Heart left ventricle (tissue), 13 donors: ENCODE data around the gene SLC38A11.

ENCODE experiments used
- CTCF ChIP-seq, 12 donors: fragments of 200-600 bp; sonication (generic) in 4 of 12; IDR thresholded peaks; one replicate each; pipeline versions ENCODE4 v1.5.0 to v1.8.0; 2018 to 2022; ENCODE audit warnings: antibody characterized with exemption in 12 of 12, mild to moderate bottlenecking in 5 of 12
- POLR2A ChIP-seq, 2 donors: fragments of 450-650 bp; IDR thresholded peaks; one replicate each; pipeline ENCODE4 v1.6.1; 2017; ENCODE audit warnings: antibody characterized with exemption in 2 of 2, mild to moderate bottlenecking in 2 of 2, moderate library complexity in 2 of 2
- donor health status: ischemic (EF 13 %, LVEDD 7.1; RV severe dilation, severe dysfunction).
- donor health status: DM: no; HTN: yes; CAD: no.
- donor health status: DM: no; HTN: no; CAD: no.
- donor health status: ischemic (EF 25% LVEDD 6.9; RV normal size, moderate dysfunction).
- donor health status: ischemic (EF 25% LVEDD 5.7; RV mildly dilated, moderate dysfunction).
- donor health status: ischemic (EF 35%, LVEDD 5.7; RV mildly dilated, moderate dysfunction).
- donor health status: nonischemic (EF 11% LVEDD 7.7; RV severe dilation, severe dysfunction).
- donor health status: DM: yes; HTN: yes; CAD: no.
- donor health status: PGD.
- donor health status: ischemic (EF 29% LVEDD 5.4; RV normal size, mild dysfunction).
- donor health status: nonischemic (EF 23%, LVEDD 6.1; RV moderate dilation, normal function).

GRCh38 chr2:164890544-164890943 is 64.8 kb downstream of the SLC38A11 start:
- TF ChIP-seq CTCF (IDR thresholded peaks at IDR 0.05), result no peak
- TF ChIP-seq POLR2A (IDR thresholded peaks at IDR 0.05), result no peak
